Measurements from ENCODE around the gene AP3S1.

Gene AP3S1

DNA sequence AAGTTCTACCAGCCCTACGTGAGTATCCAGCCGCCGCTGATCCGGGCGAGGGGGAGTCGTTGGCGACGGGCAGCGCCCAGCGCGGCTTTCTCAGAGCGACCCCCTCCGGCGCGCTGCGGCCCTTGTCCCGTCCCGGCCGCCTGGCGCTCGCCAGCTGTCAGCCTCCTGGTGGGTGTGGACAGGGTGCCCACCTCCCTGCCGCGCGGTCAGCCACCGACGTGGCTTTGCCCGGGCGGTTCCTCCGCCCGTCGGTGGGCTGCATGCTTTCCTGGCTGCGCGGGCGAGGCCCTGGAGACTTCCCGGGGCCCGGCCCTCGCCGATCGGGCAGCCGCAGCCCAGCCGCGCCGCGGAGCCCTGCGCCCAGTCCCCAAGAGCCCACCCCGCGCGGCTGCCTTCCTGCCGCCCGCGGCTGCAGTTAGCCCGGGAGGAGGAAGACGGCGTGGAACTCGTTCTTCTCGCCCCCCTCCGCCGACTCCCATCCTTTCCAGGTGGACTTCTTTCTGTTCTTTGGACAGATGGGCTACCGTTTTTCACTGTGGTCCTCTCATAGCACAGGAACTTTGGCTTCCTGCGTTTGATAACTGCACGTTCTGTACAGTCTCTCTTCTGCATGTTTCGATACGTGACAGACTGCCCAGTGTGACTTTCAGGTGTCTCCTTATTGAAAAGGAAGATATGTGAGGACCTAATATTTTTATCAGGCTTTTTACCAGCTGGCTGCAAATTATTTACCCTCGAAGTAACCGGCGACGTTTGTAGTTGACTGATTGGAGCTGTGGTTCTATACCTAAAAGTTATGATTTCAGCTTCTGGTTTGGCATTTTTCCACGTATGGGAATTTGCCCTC is 577 bp downstream of the AP3S1 start (continued):
- TF ChIP-seq, protein P1, sequence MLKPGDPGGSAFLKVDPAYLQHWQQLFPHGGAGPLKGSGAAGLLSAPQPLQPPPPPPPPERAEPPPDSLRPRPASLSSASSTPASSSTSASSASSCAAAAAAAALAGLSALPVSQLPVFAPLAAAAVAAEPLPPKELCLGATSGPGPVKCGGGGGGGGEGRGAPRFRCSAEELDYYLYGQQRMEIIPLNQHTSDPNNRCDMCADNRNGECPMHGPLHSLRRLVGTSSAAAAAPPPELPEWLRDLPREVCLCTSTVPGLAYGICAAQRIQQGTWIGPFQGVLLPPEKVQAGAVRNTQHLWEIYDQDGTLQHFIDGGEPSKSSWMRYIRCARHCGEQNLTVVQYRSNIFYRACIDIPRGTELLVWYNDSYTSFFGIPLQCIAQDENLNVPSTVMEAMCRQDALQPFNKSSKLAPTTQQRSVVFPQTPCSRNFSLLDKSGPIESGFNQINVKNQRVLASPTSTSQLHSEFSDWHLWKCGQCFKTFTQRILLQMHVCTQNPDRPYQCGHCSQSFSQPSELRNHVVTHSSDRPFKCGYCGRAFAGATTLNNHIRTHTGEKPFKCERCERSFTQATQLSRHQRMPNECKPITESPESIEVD (tag by site-specific recombination; IDR thresholded peaks at IDR 0.05), result no peak
- no peak for TF ChIP-seq ZNF560 (tag by site-specific recombination; IDR thresholded peaks at IDR 0.05; ENCODE audit: borderline replicate concordance)
- no peak for TF ChIP-seq SCRT1 (tag by site-specific recombination; IDR thresholded peaks at IDR 0.05; ENCODE audit: borderline replicate concordance)
- no peak for TF ChIP-seq ZNF843 (tag by site-specific recombination; IDR thresholded peaks at IDR 0.05)
- no peak for TF ChIP-seq ZNF112 (tag by site-specific recombination; IDR thresholded peaks at IDR 0.05)
- no peak for TF ChIP-seq ZNF121 (tag by site-specific recombination; IDR thresholded peaks at IDR 0.05)
- peak; percentile 98 for TF ChIP-seq ZNF423 (tag by site-specific recombination; IDR thresholded peaks at IDR 0.05)
- TF ChIP-seq ZXDB (tag by site-specific recombination; IDR thresholded peaks at IDR 0.05), result no peak
- TF ChIP-seq ZSCAN30 (tag by site-specific recombination; IDR thresholded peaks at IDR 0.05), result peak; percentile 58
- TF ChIP-seq MEIS1 (CRISPR knock-in tag; IDR thresholded peaks at IDR 0.05; ENCODE audit: borderline replicate concordance), result 0 out of 2 replicates have a peak, but pooled peaks have one; percentile 31
- TF ChIP-seq FEZF1 (tag by site-specific recombination; IDR thresholded peaks at IDR 0.05), result 0 out of 2 replicates have a peak, but pooled peaks have one; percentile 6
- TF ChIP-seq SETDB1 (IDR thresholded peaks at IDR 0.05; ENCODE audit: insufficient read length, low read length), result no peak
- no peak for TF ChIP-seq REPIN1 (tag by site-specific recombination; IDR thresholded peaks at IDR 0.05; ENCODE audit: low read depth)
- no peak for TF ChIP-seq ZNF394 (tag by site-specific recombination; IDR thresholded peaks at IDR 0.05; ENCODE audit: borderline replicate concordance)
- no peak for TF ChIP-seq ZNF747 (tag by site-specific recombination; IDR thresholded peaks at IDR 0.05)
- TF ChIP-seq ZNF664 (tag by site-specific recombination; IDR thresholded peaks at IDR 0.05), result no peak
- no peak for TF ChIP-seq ZNF2 (tag by site-specific recombination; IDR thresholded peaks at IDR 0.05)
- TF ChIP-seq ZNF132 (tag by site-specific recombination; IDR thresholded peaks at IDR 0.05; ENCODE audit: borderline replicate concordance), result no peak
- no peak for TF ChIP-seq ZNF701 (tag by site-specific recombination; IDR thresholded peaks at IDR 0.05)
- no peak for TF ChIP-seq ZNF629 (tag by site-specific recombination; IDR thresholded peaks at IDR 0.05)
- TF ChIP-seq, protein P2, sequence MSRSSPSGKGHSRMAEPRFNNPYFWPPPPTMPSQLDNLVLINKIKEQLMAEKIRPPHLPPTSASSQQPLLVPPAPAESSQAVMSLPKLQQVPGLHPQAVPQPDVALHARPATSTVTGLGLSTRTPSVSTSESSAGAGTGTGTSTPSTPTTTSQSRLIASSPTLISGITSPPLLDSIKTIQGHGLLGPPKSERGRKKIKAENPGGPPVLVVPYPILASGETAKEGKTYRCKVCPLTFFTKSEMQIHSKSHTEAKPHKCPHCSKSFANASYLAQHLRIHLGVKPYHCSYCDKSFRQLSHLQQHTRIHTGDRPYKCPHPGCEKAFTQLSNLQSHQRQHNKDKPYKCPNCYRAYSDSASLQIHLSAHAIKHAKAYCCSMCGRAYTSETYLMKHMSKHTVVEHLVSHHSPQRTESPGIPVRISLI (tag by site-specific recombination; IDR thresholded peaks at IDR 0.05), result no peak
- no peak for TF ChIP-seq ZNF248 (tag by site-specific recombination; IDR thresholded peaks at IDR 0.05)
- no peak for TF ChIP-seq ZBTB1 (tag by site-specific recombination; IDR thresholded peaks at IDR 0.05)
- no peak for TF ChIP-seq ZNF621 (tag by site-specific recombination; IDR thresholded peaks at IDR 0.05)
- TF ChIP-seq ZNF791 (tag by site-specific recombination; IDR thresholded peaks at IDR 0.05), result no peak
- TF ChIP-seq ZBTB7A (tag by site-specific recombination; IDR thresholded peaks at IDR 0.05; ENCODE audit: low read depth), result peak; percentile 15; the same call in 1 of the 2 replicates
- no peak for TF ChIP-seq ZSCAN18 (tag by site-specific recombination; IDR thresholded peaks at IDR 0.05)
- no peak for TF ChIP-seq TRIM28 (IDR thresholded peaks at IDR 0.05; ENCODE audit: borderline replicate concordance, low read length)
- TF ChIP-seq GFI1B (tag by site-specific recombination; IDR thresholded peaks at IDR 0.05), result no peak
- no peak for TF ChIP-seq ZNF398 (tag by site-specific recombination; IDR thresholded peaks at IDR 0.05)
- no peak for TF ChIP-seq ZNF266 (tag by site-specific recombination; IDR thresholded peaks at IDR 0.05; ENCODE audit: low read depth)
- TF ChIP-seq ZSCAN16 (tag by site-specific recombination; IDR thresholded peaks at IDR 0.05), result no peak
- TF ChIP-seq ZNF175 (tag by site-specific recombination; IDR thresholded peaks at IDR 0.05), result no peak
- no peak for TF ChIP-seq SALL2 (tag by site-specific recombination; IDR thresholded peaks at IDR 0.05; ENCODE audit: borderline replicate concordance)
- TF ChIP-seq ZNF114 (tag by site-specific recombination; IDR thresholded peaks at IDR 0.05), result no peak
- TF ChIP-seq ZNF549 (tag by site-specific recombination; IDR thresholded peaks at IDR 0.05), result no peak

All from HEK293 (cell line).